Stimulated activated CD4-positive, alpha-beta T cell treated with anti-CD3 and anti-CD28 coated beads, Interleukin-1b, Interleukin-23, amount 100 ng/mL, for 24 hours (primary cell): ENCODE data around the gene DHRS4.
A peak's percentile ranks its signal among the peaks of the same experiment; 100 is the strongest.
"Not testable (repeated sequence)": the region's sequence is repeated elsewhere in the genome, so short reads cannot be mapped to it uniquely, and the experiment has no call there.

Experiments
- DNase-seq, 4 experiments: peaks; one replicate each; pipeline ENCODE4 v3.0.0-alpha.2; 2020; ENCODE audit warnings: low read depth in 4 of 4, low spot score in 1 of 4

DHRS4 gene

GRCh38 chr14:23939607-23940326, 13.8 kb upstream of the DHRS4 start:
- no peak for DNase-seq

GRCh38 chr14:23941230-23941629, 12.3 kb upstream of the DHRS4 start:
- DNase-seq = no peak

- DNase-seq = no peak
Measured at GRCh38 chr14:23941669-23942068, 11.9 kb upstream of the DHRS4 start.

- DNase-seq = no peak
Measured at GRCh38 chr14:23942587-23942986, 11.0 kb upstream of the DHRS4 start.

GRCh38 chr14:23949069-23949468, 4.5 kb upstream of the DHRS4 start:
- DNase-seq = not testable (repeated sequence)

- DNase-seq = no peak
Measured at GRCh38 chr14:23950411-23951135, 3.0 kb upstream of the DHRS4 start.

- DNase-seq = not testable (repeated sequence)
Measured at GRCh38 chr14:23951136-23951466, 2.5 kb upstream of the DHRS4 start.

GRCh38 chr14:23951590-23952201, 1.9 kb upstream of the DHRS4 start:
- no peak for DNase-seq

- DNase-seq = not testable (repeated sequence)
Measured at GRCh38 chr14:23953116-23953463, 480 bp upstream of the DHRS4 start.

GRCh38 chr14:23954279-23954614, 677 bp downstream of the DHRS4 start:
- not testable (repeated sequence) for DNase-seq

GRCh38 chr14:23954965-23955364, 1.4 kb downstream of the DHRS4 start:
- not testable (repeated sequence) for DNase-seq

GRCh38 chr14:23955811-23956210, 2.2 kb downstream of the DHRS4 start:
- not testable (repeated sequence) for DNase-seq

- not testable (repeated sequence) for DNase-seq
Measured at GRCh38 chr14:23957913-23958569, 4.5 kb downstream of the DHRS4 start.

- not testable (repeated sequence) for DNase-seq
Measured at GRCh38 chr14:23960899-23961298, 7.3 kb downstream of the DHRS4 start.

GRCh38 chr14:23961704-23962103, 8.1 kb downstream of the DHRS4 start:
- not testable (repeated sequence) for DNase-seq

GRCh38 chr14:23969130-23969480, 15.5 kb downstream of the DHRS4 start:
- DNase-seq = not testable (repeated sequence)

GRCh38 chr14:23969481-23970282, 16.1 kb downstream of the DHRS4 start:
- peak; percentile 41 to 61 (median 48) for DNase-seq

- not testable (repeated sequence) for DNase-seq
Measured at GRCh38 chr14:23970283-23970659, 16.7 kb downstream of the DHRS4 start.

- not testable (repeated sequence) for DNase-seq
Measured at GRCh38 chr14:23973178-23973577, 19.6 kb downstream of the DHRS4 start.

GRCh38 chr14:23974041-23974440, 20.5 kb downstream of the DHRS4 start:
- not testable (repeated sequence) for DNase-seq

- DNase-seq = not testable (repeated sequence)
Measured at GRCh38 chr14:23977208-23977607, 23.6 kb downstream of the DHRS4 start.
